ENCODE results near the gene C2CD5.

C2CD5 gene

DNA sequence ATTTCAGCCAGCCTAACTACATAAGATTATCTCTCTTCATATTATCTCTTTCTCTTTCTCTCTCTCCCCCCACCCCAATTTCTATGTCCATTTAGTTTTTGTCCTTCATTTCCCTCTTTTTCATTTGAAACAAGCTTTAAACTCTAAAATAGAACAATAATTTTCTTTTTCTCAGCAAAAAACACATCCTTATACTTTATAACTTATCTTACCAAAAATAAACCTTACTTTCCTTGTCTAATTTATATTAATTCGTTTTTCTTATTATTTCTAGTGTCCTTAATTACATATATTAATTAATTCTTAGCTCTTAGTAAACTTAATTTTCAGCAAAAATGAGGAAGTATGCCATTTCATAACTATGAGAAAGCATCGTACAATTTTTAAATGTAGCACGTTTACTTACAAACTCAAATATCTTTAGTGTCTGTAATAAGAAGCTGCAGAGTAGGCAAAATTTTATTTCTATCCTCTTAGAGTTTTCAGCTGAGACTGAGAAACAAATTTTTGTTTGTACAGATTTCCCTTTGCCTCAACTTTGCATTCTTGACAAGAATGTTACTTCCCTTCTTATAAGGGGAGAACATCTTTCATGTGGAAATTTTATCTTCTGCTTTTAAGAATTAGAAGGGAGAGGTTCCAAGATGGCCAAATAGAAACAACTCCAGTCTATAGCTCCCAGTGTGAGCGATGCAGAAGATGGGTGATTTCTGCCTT, 144.7 kb downstream of the C2CD5 start:
- H3K4me1 ChIP-seq (ENCODE audit: low read length): peaks cover 14% of the 10 kb centered on the region
- no peak overlapping the region for H3K9ac ChIP-seq (ENCODE audit: low read length)
- peaks cover under 1% of the 10 kb centered on the region; the same call in 1 of the 2 replicates for H3K9me3 ChIP-seq (ENCODE audit: insufficient read depth, low read length)
- no peak overlapping the region for H3K4me3 ChIP-seq (ENCODE audit: low read length)
- TF ChIP-seq EZH2phosphoT487 (IDR thresholded peaks at IDR 0.05; ENCODE audit: low read depth) (no peak), CTCF (IDR thresholded peaks at IDR 0.05; ENCODE audit: low read depth, low read length) (no peak)
- no peaks in the 10 kb centered on the region for H3K79me2 ChIP-seq (ENCODE audit: low read length)
- no peak overlapping the region for H3K27ac ChIP-seq (ENCODE audit: low read length)
- no peaks in the 10 kb centered on the region for H3K27me3 ChIP-seq (ENCODE audit: low read depth, low read length)
- H3K4me2 ChIP-seq (ENCODE audit: low read length): no peak overlapping the region
- H2AFZ ChIP-seq (ENCODE audit: low read depth, low read length): no peak overlapping the region
- no peaks in the 10 kb centered on the region for H4K20me1 ChIP-seq (ENCODE audit: insufficient read depth, low read length)
- H3K36me3 ChIP-seq (replicated peaks; ENCODE audit: low read depth, low read length): no peaks in the 10 kb centered on the region

Measured in OCI-LY3 (cell line).